Vagina (tissue), 2 donors: ENCODE data around the gene OSBPL10. TPM values are rescaled to one million over a fixed set of nuclear protein-coding genes. Genes with fewer than 3 reads are reported as not detected.

Source experiments
- DNase-seq, 2 donors: peaks; one replicate each; pipeline ENCODE4 v3.0.0-alpha.2; 2017; ENCODE audit errors: extremely low spot score in 2 of 2
- H3K27ac ChIP-seq: fragments of 200-600 bp; sonication (generic); one replicate; pipeline ENCODE4 v1.5.1; 2019
- H3K27me3 ChIP-seq: fragments of 200-600 bp; sonication (generic); one replicate; pipeline ENCODE4 v1.5.1; 2019
- H3K36me3 ChIP-seq, 2 donors: fragments of 200-600 bp; sonication (generic); one replicate each; pipeline ENCODE4 v1.5.1; 2017 to 2019
- H3K4me1 ChIP-seq: fragments of 200-600 bp; sonication (generic); one replicate; pipeline ENCODE4 v1.5.1; 2019
- H3K4me3 ChIP-seq, 2 donors: fragments of 200-600 bp; sonication (generic); 1 replicate in 1 of 2; 2 replicates in 1 of 2; pipeline ENCODE4 v1.5.1; 2016 to 2019
- H3K9me3 ChIP-seq: fragments of 200-600 bp; sonication (generic); one replicate; pipeline ENCODE4 v1.5.1; 2019
- CTCF ChIP-seq, 3 experiments: fragments of 450-650 bp in 2 of 3; fragments of 200-600 bp in 1 of 3; sonication (generic) in 1 of 3; IDR thresholded peaks; one replicate each; pipeline ENCODE4 v1.5.1; 2017 to 2019; ENCODE audit warnings: antibody characterized with exemption in 3 of 3, mild to moderate bottlenecking in 2 of 3, moderate library complexity in 2 of 3
- POLR2A ChIP-seq, 2 donors: fragments of 450-650 bp; IDR thresholded peaks; one replicate each; pipeline ENCODE4 v1.6.1; 2017; ENCODE audit warnings: antibody characterized with exemption in 2 of 2, mild to moderate bottlenecking in 2 of 2, moderate library complexity in 2 of 2
- POLR2AphosphoS5 ChIP-seq, 2 donors: sonication (generic); formaldehyde crosslinking; IDR thresholded peaks; one replicate each; pipeline ENCODE4 v1.9.0; 2017; ENCODE audit warnings: antibody characterized with exemption in 2 of 2, mild to moderate bottlenecking in 2 of 2, low read depth in 1 of 2; ENCODE audit not compliant: insufficient read depth in 1 of 2
- intact Hi-C: fragments of 100-400 bp; cut with DNase I; formaldehyde crosslinking; loops from one replicate; pipeline ENCODE4 v1.15.1; 2023
- total RNA-seq: library from RNA; depleted of rRNA; stranded (reverse); fragments of >200 nt; gene quantifications from one replicate; pipeline ENCODE4 v1.2.3, GENCODE V29; 2016

OSBPL10 gene
- total RNA-seq, 1 donor from 2014 or later = 33.9 TPM

GRCh38 chr3:31953091-31953490 is 28.0 kb downstream of the OSBPL10 start:
- H3K36me3 ChIP-seq = no peaks in the 10 kb centered on the region

GRCh38 chr3:31952205-31952604 is 28.9 kb downstream of the OSBPL10 start:
- intact Hi-C loops = no loop called here
- H3K9me3 ChIP-seq = peaks cover 4% of the 10 kb centered on the region
- no peak overlapping the region for H3K27ac ChIP-seq
- peaks cover 14% of the 10 kb centered on the region for H3K4me1 ChIP-seq
- no peak overlapping the region for H3K4me3 ChIP-seq
- H3K36me3 ChIP-seq = no peaks in the 10 kb centered on the region
- TF ChIP-seq POLR2A (IDR thresholded peaks at IDR 0.05) = no peak
- TF ChIP-seq POLR2AphosphoS5 (IDR thresholded peaks at IDR 0.05; ENCODE audit: insufficient read depth in 1 of 2, low read depth in 1 of 2) = no peak
- TF ChIP-seq CTCF (IDR thresholded peaks at IDR 0.05) = no peak
- H3K27me3 ChIP-seq = no peaks in the 10 kb centered on the region
- no peak for DNase-seq

More at GRCh38 chr3:31953091-31953490, 28.0 kb downstream of the OSBPL10 start:
- intact Hi-C loops = no loop called here
- H3K9me3 ChIP-seq = peaks cover 4% of the 10 kb centered on the region
- peaks cover 14% of the 10 kb centered on the region for H3K4me1 ChIP-seq
- no peak for TF ChIP-seq CTCF (IDR thresholded peaks at IDR 0.05)
- no peak for DNase-seq
- H3K27me3 ChIP-seq = no peaks in the 10 kb centered on the region
- no peak overlapping the region for H3K27ac ChIP-seq
- H3K4me3 ChIP-seq = no peak overlapping the region

GRCh38 chr3:31948280-31948679 is 32.8 kb downstream of the OSBPL10 start:
- no peaks in the 10 kb centered on the region for H3K9me3 ChIP-seq
- no peaks in the 10 kb centered on the region for H3K27me3 ChIP-seq
- DNase-seq = no peak
- H3K4me3 ChIP-seq = no peak overlapping the region
- intact Hi-C loops = no loop called here
- no peak overlapping the region for H3K27ac ChIP-seq
- no peaks in the 10 kb centered on the region for H3K36me3 ChIP-seq
- peaks cover 25% of the 10 kb centered on the region for H3K4me1 ChIP-seq
- TF ChIP-seq CTCF (IDR thresholded peaks at IDR 0.05) (no peak), POLR2A (IDR thresholded peaks at IDR 0.05) (no peak), POLR2AphosphoS5 (IDR thresholded peaks at IDR 0.05; ENCODE audit: insufficient read depth in 1 of 2, low read depth in 1 of 2) (no peak)

- peaks cover 25% of the 10 kb centered on the region for H3K4me1 ChIP-seq
- no peaks in the 10 kb centered on the region for H3K36me3 ChIP-seq
- no peaks in the 10 kb centered on the region for H3K9me3 ChIP-seq
- no peak overlapping the region for H3K4me3 ChIP-seq
- no peak for DNase-seq
- no peak overlapping the region for H3K27ac ChIP-seq
- intact Hi-C loops = no loop called here
- TF ChIP-seq POLR2AphosphoS5 (IDR thresholded peaks at IDR 0.05; ENCODE audit: insufficient read depth in 1 of 2, low read depth in 1 of 2) = no peak
- TF ChIP-seq POLR2A (IDR thresholded peaks at IDR 0.05) = no peak
- no peak for TF ChIP-seq CTCF (IDR thresholded peaks at IDR 0.05)
- no peaks in the 10 kb centered on the region for H3K27me3 ChIP-seq
Observed at GRCh38 chr3:31947671-31948091, 33.4 kb downstream of the OSBPL10 start.

GRCh38 chr3:31947162-31947561 is 33.9 kb downstream of the OSBPL10 start:
- no peaks in the 10 kb centered on the region for H3K36me3 ChIP-seq
- H3K27ac ChIP-seq = no peak overlapping the region
- H3K9me3 ChIP-seq = no peaks in the 10 kb centered on the region
- peaks cover 25% of the 10 kb centered on the region for H3K4me1 ChIP-seq
- no peaks in the 10 kb centered on the region for H3K27me3 ChIP-seq
- H3K4me3 ChIP-seq = no peak overlapping the region
- no peak for DNase-seq
- intact Hi-C loops = no loop called here
- no peak for TF ChIP-seq CTCF (IDR thresholded peaks at IDR 0.05)
- no peak for TF ChIP-seq POLR2AphosphoS5 (IDR thresholded peaks at IDR 0.05; ENCODE audit: insufficient read depth in 1 of 2, low read depth in 1 of 2)
- TF ChIP-seq POLR2A (IDR thresholded peaks at IDR 0.05) = no peak
